MM.1S (cell line): ENCODE measurements around the gene TCEAL8.

ENCODE experiments used
- DNase-seq: peaks from one replicate; pipeline ENCODE4 v3.0.0-alpha.2; 2015
- H2AFZ ChIP-seq: fragments of 300-600 bp; sonication (generic); 2 replicates; pipeline ENCODE4 v1.6.0; 2016; ENCODE audit warnings: antibody characterized with exemption, low read length
- H3F3A ChIP-seq: fragments of 300-600 bp; sonication (generic); 2 replicates; pipeline ENCODE4 v1.6.1; 2016; ENCODE audit warnings: mild to moderate bottlenecking, antibody characterized with exemption, low read length, moderate library complexity, mixed read lengths; ENCODE audit not compliant: insufficient read depth
- H3K27ac ChIP-seq: fragments of 300-600 bp; sonication (generic); 2 replicates; pipeline ENCODE4 v1.5.1; 2016; ENCODE audit warnings: mild to moderate bottlenecking, low read length
- H3K27me3 ChIP-seq: fragments of 300-600 bp; sonication (generic); replicated peaks from 2 replicates; pipeline ENCODE4 v1.6.0; 2016; ENCODE audit warnings: low read length; ENCODE audit not compliant: insufficient read depth
- H3K36me3 ChIP-seq: fragments of 300-600 bp; sonication (generic); replicated peaks from 2 replicates; pipeline ENCODE4 v1.6.1; 2016; ENCODE audit warnings: mild to moderate bottlenecking, low read length, mixed read lengths; ENCODE audit not compliant: insufficient read depth
- H3K4me1 ChIP-seq: fragments of 300-600 bp; sonication (generic); 2 replicates; pipeline ENCODE4 v1.6.1; 2016; ENCODE audit warnings: low read length, mixed read lengths
- H3K4me2 ChIP-seq: fragments of 300-600 bp; sonication (generic); 2 replicates; pipeline ENCODE4 v1.6.0; 2016; ENCODE audit warnings: low read depth, low read length
- H3K4me3 ChIP-seq: fragments of 300-600 bp; sonication (generic); 2 replicates; pipeline ENCODE4 v1.5.1; 2016; ENCODE audit warnings: low read length, mixed read lengths
- H3K79me2 ChIP-seq: fragments of 300-600 bp; sonication (generic); 2 replicates; pipeline ENCODE4 v1.6.1; 2016; ENCODE audit warnings: mixed run types, low read length, mixed read lengths
- H3K9ac ChIP-seq: fragments of 300-600 bp; sonication (generic); 2 replicates; pipeline ENCODE4 v1.6.1; 2016; ENCODE audit warnings: low read length, mixed read lengths
- H3K9me2 ChIP-seq: fragments of 300-600 bp; sonication (generic); replicated peaks from 2 replicates; pipeline ENCODE4 v1.6.1; 2016; ENCODE audit warnings: mild to moderate bottlenecking, low read length, mixed read lengths; ENCODE audit not compliant: insufficient read depth
- H3K9me3 ChIP-seq: fragments of 300-600 bp; sonication (generic); replicated peaks from 2 replicates; pipeline ENCODE4 v1.6.1; 2016; ENCODE audit warnings: mild to moderate bottlenecking, low read length, mixed read lengths; ENCODE audit not compliant: insufficient read depth
- H4K20me1 ChIP-seq: fragments of 300-600 bp; sonication (generic); 2 replicates; pipeline ENCODE4 v1.6.1; 2016; ENCODE audit warnings: mild to moderate bottlenecking, low read length, moderate library complexity, mixed read lengths; ENCODE audit not compliant: insufficient read depth
- CTCF ChIP-seq: fragments of 300-600 bp; sonication (generic); IDR thresholded peaks from 2 replicates; pipeline ENCODE4 v1.5.1; 2016; ENCODE audit warnings: antibody characterized with exemption, low read length, mixed read lengths
- EZH2 ChIP-seq: fragments of 300-600 bp; sonication (generic); optimal IDR thresholded peaks from 2 replicates; pipeline ENCODE3; 2017; ENCODE audit warnings: low read depth, mild to moderate bottlenecking, antibody characterized with exemption, low read length, mixed read lengths
- EZH2phosphoT487 ChIP-seq: fragments of 300-600 bp; sonication (generic); IDR thresholded peaks from 2 replicates; pipeline ENCODE4 v1.6.1; 2018; ENCODE audit warnings: antibody characterized with exemption, low read length

TCEAL8 gene

GRCh38 chrX:103274284-103274683, 19.3 kb upstream of the TCEAL8 start:
- Histone ChIP-seq H4K20me1 (no peaks in the 10 kb centered on the region), H3K9ac (no peak overlapping the region), H3F3A (no peaks in the 10 kb centered on the region), H3K79me2 (no peaks in the 10 kb centered on the region), H3K4me2 (no peak overlapping the region), H3K27me3 (no peaks in the 10 kb centered on the region), H2AFZ (no peak overlapping the region), H3K9me2 (no peaks in the 10 kb centered on the region), H3K9me3 (no peaks in the 10 kb centered on the region), H3K27ac (no peak overlapping the region), H3K4me1 (no peaks in the 10 kb centered on the region), H3K4me3 (no peak overlapping the region), H3K36me3 (no peaks in the 10 kb centered on the region)
- no peak for TF ChIP-seq CTCF
- TF ChIP-seq EZH2phosphoT487 = no peak
- TF ChIP-seq EZH2 = no peak
- no peak for DNase-seq

- Histone ChIP-seq H3K4me1 (no peaks in the 10 kb centered on the region), H3K4me2 (no peak overlapping the region), H3F3A (no peaks in the 10 kb centered on the region), H3K27ac (no peak overlapping the region), H3K79me2 (peaks cover 9% of the 10 kb centered on the region), H3K4me3 (no peak overlapping the region), H4K20me1 (no peaks in the 10 kb centered on the region), H3K36me3 (no peaks in the 10 kb centered on the region), H3K27me3 (no peaks in the 10 kb centered on the region), H3K9me3 (no peaks in the 10 kb centered on the region), H3K9ac (no peak overlapping the region), H3K9me2 (no peaks in the 10 kb centered on the region), H2AFZ (no peak overlapping the region)
- TF ChIP-seq EZH2phosphoT487 = no peak
- no peak for TF ChIP-seq EZH2
- TF ChIP-seq CTCF = no peak
- no peak for DNase-seq
Measured at GRCh38 chrX:103258275-103258674, 3.3 kb upstream of the TCEAL8 start.

GRCh38 chrX:103256651-103257050, 1.7 kb upstream of the TCEAL8 start:
- no peaks in the 10 kb centered on the region for H3K36me3 ChIP-seq
- no peak overlapping the region for H3K4me2 ChIP-seq
- TF ChIP-seq EZH2 (no peak), EZH2phosphoT487 (no peak), CTCF (no peak)
- no peaks in the 10 kb centered on the region for H3K9me3 ChIP-seq
- no peak for DNase-seq
- no peak overlapping the region for H3K4me3 ChIP-seq
- no peak overlapping the region for H3K9ac ChIP-seq
- peaks cover 9% of the 10 kb centered on the region for H3K79me2 ChIP-seq
- no peak overlapping the region for H2AFZ ChIP-seq
- H3F3A ChIP-seq = no peaks in the 10 kb centered on the region
- H3K27ac ChIP-seq = no peak overlapping the region
- H3K4me1 ChIP-seq = no peaks in the 10 kb centered on the region
- no peaks in the 10 kb centered on the region for H4K20me1 ChIP-seq
- no peaks in the 10 kb centered on the region for H3K9me2 ChIP-seq
- H3K27me3 ChIP-seq = no peaks in the 10 kb centered on the region
